GM23338 (cell line): Measurements from ENCODE around the gene CORO1C. TPM values are rescaled to one million over a fixed set of nuclear protein-coding genes. Genes with fewer than 3 reads are reported as not detected.

Experiments
- ATAC-seq: fragments of 200-7000 bp; cut with Tn5 transposase; 3 replicates; pipeline ENCODE4 v1.9.1; 2020
- DNase-seq: peaks from one replicate; pipeline ENCODE4 v3.0.0-alpha.2; 2015; ENCODE audit warnings: low spot score
- H2AFZ ChIP-seq: fragments of 200-600 bp; sonication (generic); 2 replicates; pipeline ENCODE4 v1.8.0; 2016; ENCODE audit warnings: antibody characterized with exemption, mild to moderate bottlenecking, moderate library complexity
- H3F3A ChIP-seq: fragments of 200-600 bp; sonication (generic); replicated peaks from 2 replicates; pipeline ENCODE4 v1.8.0; 2017; ENCODE audit warnings: antibody characterized with exemption, mixed run types, low read depth
- H3K27ac ChIP-seq: fragments of 200-600 bp; sonication (generic); 2 replicates; pipeline ENCODE4 v1.6.1; 2016; ENCODE audit warnings: low read depth
- H3K27me3 ChIP-seq: fragments of 200-600 bp; sonication (generic); 2 replicates; pipeline ENCODE4 v1.8.0; 2016; ENCODE audit warnings: mild to moderate bottlenecking, mixed run types, moderate library complexity; ENCODE audit not compliant: insufficient read depth
- H3K36me3 ChIP-seq: fragments of 200-600 bp; sonication (generic); 2 replicates; pipeline ENCODE4 v1.8.0; 2016; ENCODE audit warnings: mild to moderate bottlenecking; ENCODE audit not compliant: insufficient read depth
- H3K4me1 ChIP-seq: fragments of 200-600 bp; sonication (generic); 2 replicates; pipeline ENCODE4 v1.8.0; 2016; ENCODE audit warnings: mild to moderate bottlenecking, moderate library complexity; ENCODE audit not compliant: insufficient read depth
- H3K4me2 ChIP-seq: fragments of 200-600 bp; sonication (generic); 2 replicates; pipeline ENCODE4 v1.7.1; 2017; ENCODE audit warnings: mixed run types
- H3K4me3 ChIP-seq: fragments of 200-600 bp; sonication (generic); 2 replicates; pipeline ENCODE4 v1.6.1; 2016; ENCODE audit warnings: mixed run types
- H3K79me2 ChIP-seq: fragments of 200-600 bp; sonication (generic); replicated peaks from 2 replicates; pipeline ENCODE4 v1.8.0; 2017; ENCODE audit warnings: mild to moderate bottlenecking; ENCODE audit not compliant: insufficient read depth
- H3K9me2 ChIP-seq: fragments of 200-600 bp; sonication (generic); 2 replicates; pipeline ENCODE4 v1.8.0; 2017; ENCODE audit not compliant: insufficient read depth
- H4K20me1 ChIP-seq: fragments of 200-600 bp; sonication (generic); replicated peaks from 2 replicates; pipeline ENCODE4 v1.8.0; 2017; ENCODE audit warnings: mild to moderate bottlenecking; ENCODE audit not compliant: insufficient read depth
- H3K27ac Mint-ChIP-seq: 2 replicates; pipeline ENCODE4 v1.8.0; 2020; ENCODE audit warnings: inconsistent platforms, mild to moderate bottlenecking, moderate library complexity, mixed read lengths
- H3K27me3 Mint-ChIP-seq: 3 replicates; pipeline ENCODE4 v1.8.0; 2022; ENCODE audit warnings: low read depth, mild to moderate bottlenecking, moderate library complexity, mixed read lengths, inconsistent platforms; ENCODE audit not compliant: insufficient read depth, poor library complexity
- H3K36me3 Mint-ChIP-seq: 3 replicates; pipeline ENCODE4 v1.8.0; 2021; ENCODE audit warnings: low read depth, mild to moderate bottlenecking, inconsistent platforms, moderate library complexity, mixed read lengths
- H3K4me1 Mint-ChIP-seq: 3 replicates; pipeline ENCODE4 v1.8.0; 2020; ENCODE audit warnings: mild to moderate bottlenecking, inconsistent platforms, mixed read lengths
- H3K4me3 Mint-ChIP-seq: 3 replicates; pipeline ENCODE4 v1.8.0; 2021; ENCODE audit warnings: moderate library complexity, mild to moderate bottlenecking, inconsistent platforms, mixed read lengths
- H3K9me3 Mint-ChIP-seq: 3 replicates; pipeline ENCODE4 v1.8.0; 2020; ENCODE audit warnings: moderate library complexity, mild to moderate bottlenecking, inconsistent platforms, mixed read lengths
- CREB1 ChIP-seq: fragments of 250-450 bp; sonication (Bioruptor Pico); IDR thresholded peaks from 2 replicates; pipeline ENCODE4 v1.5.0; 2020; ENCODE audit warnings: low read depth, mild to moderate bottlenecking, moderate library complexity
- EZH2phosphoT487 ChIP-seq: fragments of 200-600 bp; sonication (generic); IDR thresholded peaks from one replicate; pipeline ENCODE4 v1.8.1; 2018; ENCODE audit warnings: antibody characterized with exemption; ENCODE audit not compliant: unreplicated experiment
- POLR2AphosphoS5 ChIP-seq: IDR thresholded peaks from 2 replicates; pipeline ENCODE4 v1.6.1; 2016; ENCODE audit warnings: antibody characterized with exemption, low read depth
- STAT1 ChIP-seq: IDR thresholded peaks from one replicate; pipeline ENCODE4 v1.6.1; 2016; ENCODE audit warnings: antibody characterized with exemption; ENCODE audit not compliant: unreplicated experiment
- ZNF331 ChIP-seq: fragments of 250-450 bp; sonication (Bioruptor Pico); IDR thresholded peaks from 2 replicates; pipeline ENCODE4 v1.5.0; 2020; ENCODE audit warnings: low read depth, mild to moderate bottlenecking, moderate library complexity
- polyA plus RNA-seq: library from polyadenylated mRNA; unstranded; fragments of >200 nt; fragmentation: Nextera tagmentation; extraction: Ambion mirVana; gene quantifications from 2 replicates; pipeline ENCODE4 v1.2.1, GENCODE V29; 2016
- total RNA-seq: library from RNA; depleted of rRNA; stranded (reverse); fragments of >200 nt; shearing (Covaris generic); gene quantifications from 2 replicates; pipeline ENCODE4 v1.2.3, GENCODE V29; 2014
- TF ChIP-seq, protein P1 (sequence below): IDR thresholded peaks from one replicate; pipeline ENCODE4 v1.6.1; 2018; ENCODE audit warnings: antibody characterized with exemption; ENCODE audit not compliant: unreplicated experiment
- TF ChIP-seq, protein P2 (sequence below): fragments of 250-450 bp; sonication (Bioruptor Pico); IDR thresholded peaks from 2 replicates; pipeline ENCODE4 v1.5.0; 2020; ENCODE audit warnings: mild to moderate bottlenecking, moderate library complexity
- TF ChIP-seq, protein P3 (sequence below), 2 experiments: fragments of 200-600 bp in 1 of 2; sonication (generic) in 1 of 2; conservative IDR thresholded peaks; 2 replicates each; pipeline versions ENCODE4 v1.5.1 to v1.6.1; 2016 to 2017; ENCODE audit warnings: antibody characterized with exemption in 2 of 2, low read depth in 2 of 2, mild to moderate bottlenecking in 2 of 2, moderate library complexity in 1 of 2

CORO1C gene
- total and polyA plus RNA-seq, 2 experiments from 2014 or later, result 59.2 to 89.5 TPM

DNA sequence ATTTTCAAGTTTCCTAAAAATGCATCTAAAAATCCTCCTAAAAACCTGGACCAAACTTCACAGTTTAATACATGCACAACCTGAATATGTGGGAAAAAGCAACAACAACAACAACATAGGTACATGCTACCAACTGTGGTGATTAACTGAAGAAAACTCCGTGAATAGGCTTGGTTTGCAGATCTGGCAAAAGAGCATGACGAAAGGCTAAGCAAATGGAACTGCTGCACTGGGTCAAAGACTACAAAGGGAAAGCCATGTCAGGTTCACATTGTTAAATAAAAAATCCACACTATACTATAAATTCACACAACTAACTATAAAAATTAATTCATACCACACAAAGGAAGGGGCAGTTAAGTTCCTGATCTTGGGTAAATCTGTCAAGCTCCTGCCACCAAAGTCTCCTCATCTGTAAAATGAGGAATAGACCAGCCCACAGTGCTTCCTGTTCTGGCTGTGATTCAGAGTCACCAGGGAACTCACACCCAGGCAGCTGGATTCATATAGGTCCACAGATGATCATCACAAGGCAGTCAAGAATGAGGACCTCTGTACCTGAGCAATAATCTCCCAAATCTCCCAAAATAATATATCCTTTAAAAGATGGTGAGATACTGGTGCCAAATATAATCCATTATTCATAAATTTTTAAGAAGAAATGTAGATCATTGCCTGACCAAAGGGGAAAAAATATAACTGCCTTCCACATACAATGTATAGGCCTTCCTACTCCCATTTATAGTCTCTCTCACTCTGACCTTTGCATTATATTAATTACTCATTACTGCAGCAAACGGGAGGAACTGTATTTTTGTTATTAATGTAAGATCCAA is 7.0 kb downstream of the CORO1C start (continued):
- TF ChIP-seq, protein P1, sequence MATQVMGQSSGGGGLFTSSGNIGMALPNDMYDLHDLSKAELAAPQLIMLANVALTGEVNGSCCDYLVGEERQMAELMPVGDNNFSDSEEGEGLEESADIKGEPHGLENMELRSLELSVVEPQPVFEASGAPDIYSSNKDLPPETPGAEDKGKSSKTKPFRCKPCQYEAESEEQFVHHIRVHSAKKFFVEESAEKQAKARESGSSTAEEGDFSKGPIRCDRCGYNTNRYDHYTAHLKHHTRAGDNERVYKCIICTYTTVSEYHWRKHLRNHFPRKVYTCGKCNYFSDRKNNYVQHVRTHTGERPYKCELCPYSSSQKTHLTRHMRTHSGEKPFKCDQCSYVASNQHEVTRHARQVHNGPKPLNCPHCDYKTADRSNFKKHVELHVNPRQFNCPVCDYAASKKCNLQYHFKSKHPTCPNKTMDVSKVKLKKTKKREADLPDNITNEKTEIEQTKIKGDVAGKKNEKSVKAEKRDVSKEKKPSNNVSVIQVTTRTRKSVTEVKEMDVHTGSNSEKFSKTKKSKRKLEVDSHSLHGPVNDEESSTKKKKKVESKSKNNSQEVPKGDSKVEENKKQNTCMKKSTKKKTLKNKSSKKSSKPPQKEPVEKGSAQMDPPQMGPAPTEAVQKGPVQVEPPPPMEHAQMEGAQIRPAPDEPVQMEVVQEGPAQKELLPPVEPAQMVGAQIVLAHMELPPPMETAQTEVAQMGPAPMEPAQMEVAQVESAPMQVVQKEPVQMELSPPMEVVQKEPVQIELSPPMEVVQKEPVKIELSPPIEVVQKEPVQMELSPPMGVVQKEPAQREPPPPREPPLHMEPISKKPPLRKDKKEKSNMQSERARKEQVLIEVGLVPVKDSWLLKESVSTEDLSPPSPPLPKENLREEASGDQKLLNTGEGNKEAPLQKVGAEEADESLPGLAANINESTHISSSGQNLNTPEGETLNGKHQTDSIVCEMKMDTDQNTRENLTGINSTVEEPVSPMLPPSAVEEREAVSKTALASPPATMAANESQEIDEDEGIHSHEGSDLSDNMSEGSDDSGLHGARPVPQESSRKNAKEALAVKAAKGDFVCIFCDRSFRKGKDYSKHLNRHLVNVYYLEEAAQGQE, result no peak
- no peak for TF ChIP-seq EZH2phosphoT487
- TF ChIP-seq STAT1, result no peak

DNA sequence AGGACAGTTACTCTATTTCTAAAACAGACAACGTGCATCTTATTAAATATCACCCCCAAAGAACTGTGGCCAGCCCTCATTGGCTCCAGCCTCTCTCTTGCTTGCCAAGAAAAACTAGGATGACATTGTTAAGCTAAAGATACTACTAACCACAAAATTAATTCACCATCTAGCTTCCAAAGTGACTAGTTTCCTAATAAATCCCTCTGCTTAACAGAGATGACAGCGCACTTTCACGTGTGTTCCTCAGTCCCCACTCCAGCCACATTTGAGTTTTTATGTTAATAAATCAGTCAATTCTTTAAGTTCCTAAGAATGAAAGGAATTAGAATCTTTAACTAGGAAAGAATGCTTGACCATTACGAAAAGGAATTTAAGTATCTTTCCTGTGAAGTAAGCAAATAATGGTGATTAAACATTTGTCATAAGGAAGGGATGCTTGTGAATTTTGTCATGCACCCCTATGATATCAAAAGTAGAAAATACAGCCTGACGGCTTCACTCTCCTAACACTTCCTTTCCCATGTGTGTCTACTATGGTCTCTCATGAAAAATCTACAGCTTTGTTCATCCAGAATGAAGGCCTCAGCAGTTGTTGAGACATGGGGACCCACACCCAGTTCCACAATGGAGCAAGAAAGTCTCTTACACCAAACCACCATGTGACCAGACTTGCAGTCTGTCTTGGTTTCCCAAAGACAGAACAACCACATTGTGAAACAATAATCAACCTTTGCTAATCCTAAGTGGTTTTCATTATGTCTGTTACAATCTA is 8.1 kb downstream of the CORO1C start:
- no peak for DNase-seq
- H3K27me3 ChIP-seq, result no peaks in the 10 kb centered on the region
- Mint-ChIP-seq H3K9me3 (no peaks in the 10 kb centered on the region), H3K27ac (no peak overlapping the region; the same call in none of the 2 replicates), H3K4me3 (no peak overlapping the region), H3K4me1 (peaks cover 49% of the 10 kb centered on the region), H3K36me3 (no peaks in the 10 kb centered on the region), H3K27me3 (no peaks in the 10 kb centered on the region)
- H3K4me3 ChIP-seq, result no peak overlapping the region
- H2AFZ ChIP-seq, result no peak overlapping the region
- no peak for ATAC-seq
- H3K79me2 ChIP-seq, result peaks cover 100% of the 10 kb centered on the region
- H3K27ac ChIP-seq, result 0 out of 2 replicates have a peak overlapping the region, but pooled peaks have one; percentile 3
- H3K4me1 ChIP-seq, result peaks cover 38% of the 10 kb centered on the region
- no peaks in the 10 kb centered on the region for H3K36me3 ChIP-seq
- no peaks in the 10 kb centered on the region for H3F3A ChIP-seq
- peak overlapping the region; percentile 0; the same call in 1 of the 2 replicates for H3K4me2 ChIP-seq
- TF ChIP-seq POLR2AphosphoS5, result no peak
- TF ChIP-seq, protein P2, sequence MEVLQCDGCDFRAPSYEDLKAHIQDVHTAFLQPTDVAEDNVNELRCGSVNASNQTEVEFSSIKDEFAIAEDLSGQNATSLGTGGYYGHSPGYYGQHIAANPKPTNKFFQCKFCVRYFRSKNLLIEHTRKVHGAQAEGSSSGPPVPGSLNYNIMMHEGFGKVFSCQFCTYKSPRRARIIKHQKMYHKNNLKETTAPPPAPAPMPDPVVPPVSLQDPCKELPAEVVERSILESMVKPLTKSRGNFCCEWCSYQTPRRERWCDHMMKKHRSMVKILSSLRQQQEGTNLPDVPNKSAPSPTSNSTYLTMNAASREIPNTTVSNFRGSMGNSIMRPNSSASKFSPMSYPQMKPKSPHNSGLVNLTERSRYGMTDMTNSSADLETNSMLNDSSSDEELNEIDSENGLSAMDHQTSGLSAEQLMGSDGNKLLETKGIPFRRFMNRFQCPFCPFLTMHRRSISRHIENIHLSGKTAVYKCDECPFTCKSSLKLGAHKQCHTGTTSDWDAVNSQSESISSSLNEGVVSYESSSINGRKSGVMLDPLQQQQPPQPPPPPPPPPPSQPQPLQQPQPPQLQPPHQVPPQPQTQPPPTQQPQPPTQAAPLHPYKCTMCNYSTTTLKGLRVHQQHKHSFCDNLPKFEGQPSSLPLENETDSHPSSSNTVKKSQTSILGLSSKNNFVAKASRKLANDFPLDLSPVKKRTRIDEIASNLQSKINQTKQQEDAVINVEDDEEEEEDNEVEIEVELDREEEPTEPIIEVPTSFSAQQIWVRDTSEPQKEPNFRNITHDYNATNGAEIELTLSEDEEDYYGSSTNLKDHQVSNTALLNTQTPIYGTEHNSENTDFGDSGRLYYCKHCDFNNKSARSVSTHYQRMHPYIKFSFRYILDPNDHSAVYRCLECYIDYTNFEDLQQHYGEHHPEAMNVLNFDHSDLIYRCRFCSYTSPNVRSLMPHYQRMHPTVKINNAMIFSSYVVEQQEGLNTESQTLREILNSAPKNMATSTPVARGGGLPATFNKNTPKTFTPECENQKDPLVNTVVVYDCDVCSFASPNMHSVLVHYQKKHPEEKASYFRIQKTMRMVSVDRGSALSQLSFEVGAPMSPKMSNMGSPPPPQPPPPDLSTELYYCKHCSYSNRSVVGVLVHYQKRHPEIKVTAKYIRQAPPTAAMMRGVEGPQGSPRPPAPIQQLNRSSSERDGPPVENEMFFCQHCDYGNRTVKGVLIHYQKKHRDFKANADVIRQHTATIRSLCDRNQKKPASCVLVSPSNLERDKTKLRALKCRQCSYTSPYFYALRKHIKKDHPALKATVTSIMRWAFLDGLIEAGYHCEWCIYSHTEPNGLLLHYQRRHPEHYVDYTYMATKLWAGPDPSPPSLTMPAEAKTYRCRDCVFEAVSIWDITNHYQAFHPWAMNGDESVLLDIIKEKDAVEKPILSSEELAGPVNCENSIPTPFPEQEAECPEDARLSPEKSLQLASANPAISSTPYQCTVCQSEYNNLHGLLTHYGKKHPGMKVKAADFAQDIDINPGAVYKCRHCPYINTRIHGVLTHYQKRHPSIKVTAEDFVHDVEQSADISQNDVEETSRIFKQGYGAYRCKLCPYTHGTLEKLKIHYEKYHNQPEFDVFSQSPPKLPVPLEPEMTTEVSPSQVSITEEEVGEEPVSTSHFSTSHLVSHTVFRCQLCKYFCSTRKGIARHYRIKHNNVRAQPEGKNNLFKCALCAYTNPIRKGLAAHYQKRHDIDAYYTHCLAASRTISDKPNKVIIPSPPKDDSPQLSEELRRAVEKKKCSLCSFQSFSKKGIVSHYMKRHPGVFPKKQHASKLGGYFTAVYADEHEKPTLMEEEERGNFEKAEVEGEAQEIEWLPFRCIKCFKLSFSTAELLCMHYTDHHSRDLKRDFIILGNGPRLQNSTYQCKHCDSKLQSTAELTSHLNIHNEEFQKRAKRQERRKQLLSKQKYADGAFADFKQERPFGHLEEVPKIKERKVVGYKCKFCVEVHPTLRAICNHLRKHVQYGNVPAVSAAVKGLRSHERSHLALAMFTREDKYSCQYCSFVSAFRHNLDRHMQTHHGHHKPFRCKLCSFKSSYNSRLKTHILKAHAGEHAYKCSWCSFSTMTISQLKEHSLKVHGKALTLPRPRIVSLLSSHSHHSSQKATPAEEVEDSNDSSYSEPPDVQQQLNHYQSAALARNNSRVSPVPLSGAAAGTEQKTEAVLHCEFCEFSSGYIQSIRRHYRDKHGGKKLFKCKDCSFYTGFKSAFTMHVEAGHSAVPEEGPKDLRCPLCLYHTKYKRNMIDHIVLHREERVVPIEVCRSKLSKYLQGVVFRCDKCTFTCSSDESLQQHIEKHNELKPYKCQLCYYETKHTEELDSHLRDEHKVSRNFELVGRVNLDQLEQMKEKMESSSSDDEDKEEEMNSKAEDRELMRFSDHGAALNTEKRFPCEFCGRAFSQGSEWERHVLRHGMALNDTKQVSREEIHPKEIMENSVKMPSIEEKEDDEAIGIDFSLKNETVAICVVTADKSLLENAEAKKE (CRISPR knock-in tag), result no peak
- TF ChIP-seq ZNF331, result no peak
- TF ChIP-seq CREB1 (CRISPR knock-in tag), result no peak
- TF ChIP-seq, protein P3, sequence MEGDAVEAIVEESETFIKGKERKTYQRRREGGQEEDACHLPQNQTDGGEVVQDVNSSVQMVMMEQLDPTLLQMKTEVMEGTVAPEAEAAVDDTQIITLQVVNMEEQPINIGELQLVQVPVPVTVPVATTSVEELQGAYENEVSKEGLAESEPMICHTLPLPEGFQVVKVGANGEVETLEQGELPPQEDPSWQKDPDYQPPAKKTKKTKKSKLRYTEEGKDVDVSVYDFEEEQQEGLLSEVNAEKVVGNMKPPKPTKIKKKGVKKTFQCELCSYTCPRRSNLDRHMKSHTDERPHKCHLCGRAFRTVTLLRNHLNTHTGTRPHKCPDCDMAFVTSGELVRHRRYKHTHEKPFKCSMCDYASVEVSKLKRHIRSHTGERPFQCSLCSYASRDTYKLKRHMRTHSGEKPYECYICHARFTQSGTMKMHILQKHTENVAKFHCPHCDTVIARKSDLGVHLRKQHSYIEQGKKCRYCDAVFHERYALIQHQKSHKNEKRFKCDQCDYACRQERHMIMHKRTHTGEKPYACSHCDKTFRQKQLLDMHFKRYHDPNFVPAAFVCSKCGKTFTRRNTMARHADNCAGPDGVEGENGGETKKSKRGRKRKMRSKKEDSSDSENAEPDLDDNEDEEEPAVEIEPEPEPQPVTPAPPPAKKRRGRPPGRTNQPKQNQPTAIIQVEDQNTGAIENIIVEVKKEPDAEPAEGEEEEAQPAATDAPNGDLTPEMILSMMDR (conservative IDR thresholded peaks at IDR 0.05; ENCODE audit: low read depth in 2 of 2), result no peak
- H3K9me2 ChIP-seq, result no peaks in the 10 kb centered on the region
- peaks cover 24% of the 10 kb centered on the region for H4K20me1 ChIP-seq
